Heart left ventricle (tissue), 16 donors: Measurements from ENCODE around the gene MYOZ2. TPM values are rescaled to one million over a fixed set of nuclear protein-coding genes. Genes with fewer than 3 reads are reported as not detected.

Source experiments
- ATAC-seq, 4 donors: fragments of 200-7000 bp; cut with Tn5 transposase; one replicate each; pipeline ENCODE4 v1.9.1; 2020 to 2022; ENCODE audit warnings: moderate library complexity in 4 of 4, mild to moderate bottlenecking in 3 of 4, moderate number of reproducible peaks in 1 of 4
- DNase-seq, 5 donors: peaks; one replicate each; pipeline ENCODE4 v3.0.0-alpha.2; 2020
- H3K27ac ChIP-seq, 12 donors: fragments of 200-600 bp; sonication (generic) in 4 of 12; one replicate each; pipeline versions ENCODE4 v1.5.0 to v1.8.0; 2016 to 2022; ENCODE audit warnings: mild to moderate bottlenecking in 2 of 12
- H3K27me3 ChIP-seq, 9 donors: fragments of 200-600 bp; sonication (generic) in 2 of 9; one replicate each; pipeline versions ENCODE4 v1.5.1 to v1.8.0; 2016 to 2022; ENCODE audit warnings: mild to moderate bottlenecking in 3 of 9
- H3K36me3 ChIP-seq, 9 donors: fragments of 200-600 bp; sonication (generic) in 2 of 9; one replicate each; pipeline versions ENCODE4 v1.5.0 to v1.8.0; 2018 to 2022; ENCODE audit warnings: mild to moderate bottlenecking in 2 of 9
- H3K4me1 ChIP-seq, 12 donors: fragments of 200-600 bp; sonication (generic) in 4 of 12; one replicate each; pipeline versions ENCODE4 v1.5.0 to v1.8.0; 2016 to 2022; ENCODE audit warnings: mild to moderate bottlenecking in 3 of 12
- H3K4me3 ChIP-seq, 12 donors: fragments of 200-600 bp; sonication (generic) in 4 of 12; one replicate each; pipeline versions ENCODE4 v1.5.0 to v1.8.0; 2017 to 2022; ENCODE audit warnings: mild to moderate bottlenecking in 9 of 12, moderate library complexity in 4 of 12
- H3K9me3 ChIP-seq, 12 donors: fragments of 200-600 bp; sonication (generic) in 4 of 12; one replicate each; pipeline versions ENCODE4 v1.5.0 to v1.8.0; 2016 to 2022; ENCODE audit warnings: mild to moderate bottlenecking in 1 of 12
- POLR2A ChIP-seq, 2 donors: fragments of 450-650 bp; IDR thresholded peaks; one replicate each; pipeline ENCODE4 v1.6.1; 2017; ENCODE audit warnings: antibody characterized with exemption in 2 of 2, mild to moderate bottlenecking in 2 of 2, moderate library complexity in 2 of 2
- WGBS, 4 donors: extraction: QIAGEN DNeasy Blood & Tissue Kit in 2 of 4; methylation state at CpG; one replicate each; pipeline versions ENCODE4 v1.1.5 to v1.1.7; 2013 to 2018; 5-methylcytosine and 5-hydroxymethylcytosine counted together
- intact Hi-C, 10 donors: fragments of 100-400 bp; cut with DNase I; formaldehyde crosslinking; loops; one replicate each; pipeline versions ENCODE4 v1.11.1 to v1.14.2; 2022
- polyA plus RNA-seq, 2 donors: library from polyadenylated mRNA; stranded (reverse); fragments of 200-250 nt; gene quantifications; one replicate each; pipeline ENCODE4 v1.2.3, GENCODE V29; 2013
- total RNA-seq, 9 donors: library from RNA; depleted of rRNA in 2 of 9; stranded (reverse); fragments of >200 nt in 2 of 9; fragmentation: NEBNext Ultra II Directional in 3 of 9; extraction: Animal tissue kit (Norgen Biotek cat#: 25700) in 3 of 9; gene quantifications; one replicate each; pipeline versions ENCODE4 v1.1.0 to v1.2.4, GENCODE V29; 2016 to 2023
- TF ChIP-seq, protein P1 (sequence below), 12 donors: fragments of 200-600 bp; sonication (generic) in 4 of 12; IDR thresholded peaks; one replicate each; pipeline versions ENCODE4 v1.5.0 to v1.8.0; 2018 to 2022; ENCODE audit warnings: antibody characterized with exemption in 12 of 12, mild to moderate bottlenecking in 5 of 12
- donor health status: ischemic (EF 13 %, LVEDD 7.1; RV severe dilation, severe dysfunction).
- donor health status: healthy with polysubstance abuse.
- donor health status: DM: no; HTN: yes; CAD: no.
- donor health status: DM: no; HTN: no; CAD: no.
- donor health status: ischemic (EF 25% LVEDD 6.9; RV normal size, moderate dysfunction).
- donor health status: ischemic (EF 25% LVEDD 5.7; RV mildly dilated, moderate dysfunction).
- donor health status: healthy.
- donor health status: DM: yes; HTN: yes; CAD: no.
- donor health status: ischemic (EF 35%, LVEDD 5.7; RV mildly dilated, moderate dysfunction).
- donor health status: nonischemic (EF 11% LVEDD 7.7; RV severe dilation, severe dysfunction).
- donor health status: DM: yes; HTN: yes; CAD: no.
- donor health status: PGD.
- donor health status: ischemic (EF 29% LVEDD 5.4; RV normal size, mild dysfunction).
- donor health status: nonischemic (EF 23%, LVEDD 6.1; RV moderate dilation, normal function).

Gene MYOZ2
- total and polyA plus RNA-seq, 11 donors, result 466 to 1,072 (median 872) TPM

DNA sequence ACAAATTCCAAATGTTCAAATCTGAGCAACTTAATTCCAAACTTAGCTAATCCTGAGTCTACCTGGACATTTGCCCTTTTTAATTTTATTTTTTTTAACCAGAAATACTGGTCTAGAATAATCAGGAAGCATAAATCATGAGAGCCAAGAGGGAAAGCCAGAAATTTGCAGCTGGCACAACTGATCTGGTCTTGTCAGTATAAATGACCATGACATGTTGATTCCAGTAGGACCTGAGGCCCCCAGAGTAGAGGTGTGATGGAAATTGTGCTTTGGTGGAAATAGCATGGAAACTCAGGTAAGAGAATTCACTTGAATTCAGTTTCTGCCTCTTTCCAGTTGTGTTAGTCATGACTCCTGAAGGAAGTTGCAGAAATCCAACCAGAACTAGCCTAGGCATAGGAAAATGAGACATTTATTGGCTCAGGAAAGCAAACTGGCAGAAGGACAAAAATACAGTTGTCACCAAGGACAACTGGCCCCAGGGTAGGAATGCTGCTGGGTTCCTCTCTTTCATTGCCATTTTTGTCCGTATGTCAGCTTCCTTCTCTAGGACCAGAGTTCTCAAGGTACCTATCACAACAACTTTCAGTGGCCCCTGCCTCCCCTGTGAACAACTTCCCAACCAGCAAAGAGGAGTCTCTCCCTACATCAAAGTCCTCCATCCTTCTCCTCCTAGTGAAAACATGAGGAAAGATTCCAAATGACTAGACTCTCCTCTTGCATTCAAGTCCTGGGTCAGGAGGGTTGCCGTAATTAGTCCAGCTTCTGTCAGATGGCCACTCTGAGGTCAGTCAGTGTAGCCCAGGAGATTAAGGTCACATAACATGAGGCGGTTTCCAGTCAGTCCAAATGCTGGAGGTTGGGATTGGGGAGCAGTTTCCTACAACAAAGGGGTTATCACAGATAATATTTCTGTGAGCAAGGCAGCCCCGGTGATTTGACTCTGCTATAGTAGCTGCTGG lies 29.3 kb upstream of the MYOZ2 start:
- no peaks in the 10 kb centered on the region for H3K9me3 ChIP-seq
- no peak overlapping the region for H3K4me3 ChIP-seq
- ATAC-seq (peak in 2 of 4 donors; percentile 16 to 20), DNase-seq (no peak)
- no peak for TF ChIP-seq POLR2A (IDR thresholded peaks at IDR 0.05)
- TF ChIP-seq, protein P1, sequence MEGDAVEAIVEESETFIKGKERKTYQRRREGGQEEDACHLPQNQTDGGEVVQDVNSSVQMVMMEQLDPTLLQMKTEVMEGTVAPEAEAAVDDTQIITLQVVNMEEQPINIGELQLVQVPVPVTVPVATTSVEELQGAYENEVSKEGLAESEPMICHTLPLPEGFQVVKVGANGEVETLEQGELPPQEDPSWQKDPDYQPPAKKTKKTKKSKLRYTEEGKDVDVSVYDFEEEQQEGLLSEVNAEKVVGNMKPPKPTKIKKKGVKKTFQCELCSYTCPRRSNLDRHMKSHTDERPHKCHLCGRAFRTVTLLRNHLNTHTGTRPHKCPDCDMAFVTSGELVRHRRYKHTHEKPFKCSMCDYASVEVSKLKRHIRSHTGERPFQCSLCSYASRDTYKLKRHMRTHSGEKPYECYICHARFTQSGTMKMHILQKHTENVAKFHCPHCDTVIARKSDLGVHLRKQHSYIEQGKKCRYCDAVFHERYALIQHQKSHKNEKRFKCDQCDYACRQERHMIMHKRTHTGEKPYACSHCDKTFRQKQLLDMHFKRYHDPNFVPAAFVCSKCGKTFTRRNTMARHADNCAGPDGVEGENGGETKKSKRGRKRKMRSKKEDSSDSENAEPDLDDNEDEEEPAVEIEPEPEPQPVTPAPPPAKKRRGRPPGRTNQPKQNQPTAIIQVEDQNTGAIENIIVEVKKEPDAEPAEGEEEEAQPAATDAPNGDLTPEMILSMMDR (IDR thresholded peaks at IDR 0.05), result no peak
- no peaks in the 10 kb centered on the region for H3K27me3 ChIP-seq
- 46 to 57% (median 54%) methylated on average over 4 of the region's 4 CpGs for WGBS, 4 donors
- peak overlapping the region in 10 of 12 donors; percentile 1 to 76 (median 52) for H3K27ac ChIP-seq
- H3K4me1 ChIP-seq, result peaks cover 2 to 55% (median 30%) of the 10 kb centered on the region in 12 donors
- intact Hi-C loops, result no loop called here
- no peaks in the 10 kb centered on the region for H3K36me3 ChIP-seq

DNA sequence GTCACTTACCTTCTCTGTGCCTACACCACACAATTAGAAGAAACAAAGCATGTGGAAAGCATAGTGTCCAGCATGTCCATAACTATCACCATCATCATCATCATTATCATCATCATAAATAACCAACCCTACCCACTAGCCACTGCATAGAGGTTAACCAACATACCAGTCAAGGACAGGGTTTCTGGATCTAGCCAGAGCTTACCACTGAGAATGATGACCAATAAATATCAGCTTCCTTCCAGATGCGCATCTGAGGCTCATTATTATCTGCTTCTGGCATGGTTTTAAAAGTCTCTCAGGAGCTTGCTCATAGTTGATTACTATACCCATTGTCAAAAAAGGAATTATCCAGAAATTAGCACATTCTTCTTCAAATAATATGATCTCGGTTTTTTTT lies 25.5 kb upstream of the MYOZ2 start:
- 90 to 96% (median 92%) methylated on average over 2 of the region's 2 CpGs for WGBS, 4 donors

DNA sequence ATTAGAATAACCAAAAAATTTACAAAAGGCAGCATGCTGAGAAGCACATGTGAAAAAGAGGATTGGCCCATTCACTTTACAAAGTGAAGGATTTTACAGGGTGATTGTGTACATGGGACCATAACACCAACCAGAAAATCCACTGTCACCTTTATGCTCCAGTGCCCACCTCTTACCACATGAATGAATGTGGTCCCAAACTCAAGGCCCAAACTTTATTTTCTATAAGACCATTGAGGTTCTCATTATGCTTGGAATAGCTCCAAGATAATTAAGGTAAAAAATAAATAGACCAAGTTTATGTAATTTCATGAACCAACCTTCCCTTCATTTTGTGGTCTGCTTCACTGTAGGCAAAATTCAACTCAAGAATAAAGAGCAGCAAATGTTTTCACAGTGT lies 24.3 kb upstream of the MYOZ2 start:
- Histone ChIP-seq H3K4me1 (peaks cover 0 to 24% (median 13%) of the 10 kb centered on the region in 12 donors), H3K4me3 (no peak overlapping the region), H3K27ac (no peak overlapping the region), H3K27me3 (no peaks in the 10 kb centered on the region), H3K36me3 (no peaks in the 10 kb centered on the region), H3K9me3 (no peaks in the 10 kb centered on the region)
- ATAC-seq, result no peak
- intact Hi-C loops, result loop anchor here in 1 of 10 donors (10.0 kb wide), 1 partner anchor 104 kb away; the partner anchor contains the start of gene USP53
- no peak for DNase-seq
- TF ChIP-seq, protein P1 (IDR thresholded peaks at IDR 0.05), result no peak
- no peak for TF ChIP-seq POLR2A (IDR thresholded peaks at IDR 0.05)

More for the DNA sequence above, 25.5 kb upstream of the MYOZ2 start:
- Histone ChIP-seq H3K4me1 (peaks cover 2 to 36% (median 22%) of the 10 kb centered on the region in 12 donors), H3K27ac (no peak overlapping the region), H3K9me3 (no peaks in the 10 kb centered on the region), H3K27me3 (no peaks in the 10 kb centered on the region), H3K4me3 (no peak overlapping the region), H3K36me3 (no peaks in the 10 kb centered on the region)
- TF ChIP-seq POLR2A (IDR thresholded peaks at IDR 0.05), result no peak
- TF ChIP-seq, protein P1 (IDR thresholded peaks at IDR 0.05), result no peak
- ATAC-seq (no peak), DNase-seq (no peak)
- intact Hi-C loops, result loop anchor here in 1 of 10 donors (10.0 kb wide), 1 partner anchor 105 kb away; the partner anchor contains the start of gene USP53

DNA sequence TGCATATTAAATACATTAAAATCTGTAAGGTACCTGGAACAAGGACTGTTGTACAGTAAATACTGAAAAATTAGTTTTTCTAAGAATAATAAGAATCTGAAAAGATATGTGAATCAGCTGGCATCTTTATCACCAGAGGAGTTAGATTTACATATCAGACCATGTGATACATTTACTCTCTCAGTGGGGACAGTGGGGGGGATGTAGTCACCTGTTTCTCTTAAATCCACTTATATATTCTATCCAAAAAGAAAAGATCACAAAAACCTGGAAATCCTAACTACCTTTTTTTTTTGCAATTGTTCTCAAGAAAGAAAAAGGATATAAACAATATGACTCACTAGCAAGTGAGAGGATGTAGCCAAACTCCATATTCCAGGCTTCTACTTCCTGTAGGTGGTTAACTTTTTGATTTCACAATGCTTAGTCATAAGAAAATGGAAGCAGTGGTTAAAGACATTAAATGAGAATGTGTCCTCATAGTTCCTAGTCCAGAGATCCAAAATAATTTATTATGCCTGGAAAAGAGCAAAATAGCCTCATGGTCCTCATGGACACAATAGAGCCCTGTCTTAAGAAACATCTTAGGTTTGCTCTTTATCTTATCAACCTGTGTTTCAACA lies 22.5 kb upstream of the MYOZ2 start:
- peaks cover 0 to 36% (median 17%) of the 10 kb centered on the region in 12 donors for H3K4me1 ChIP-seq
- H3K36me3 ChIP-seq, result no peaks in the 10 kb centered on the region
- H3K4me3 ChIP-seq, result no peak overlapping the region
- DNase-seq (no peak), ATAC-seq (peak in 3 of 4 donors; percentile 81 to 87 (median 83))
- H3K27me3 ChIP-seq, result no peaks in the 10 kb centered on the region
- no peaks in the 10 kb centered on the region for H3K9me3 ChIP-seq
- TF ChIP-seq, protein P1 (IDR thresholded peaks at IDR 0.05), result no peak
- no peak for TF ChIP-seq POLR2A (IDR thresholded peaks at IDR 0.05)
- intact Hi-C loops, result loop anchor here in 1 of 10 donors (10.0 kb wide), 1 partner anchor 102 kb away; the partner anchor contains the start of gene USP53
- H3K27ac ChIP-seq, result peak overlapping the region in 9 of 12 donors; percentile 6 to 78 (median 46)
